A673 (cell line): Measurements from ENCODE around the gene DHRS11.

Experiments used
- CTCF ChIP-seq: fragments of 300-800, 200-600 bp; sonication (generic); conservative IDR thresholded peaks from 2 replicates; pipeline ENCODE4 v1.5.1; 2017; ENCODE audit warnings: low read depth, mild to moderate bottlenecking, antibody characterized with exemption, low read length, moderate library complexity, mixed read lengths
- EZH2 ChIP-seq: fragments of 200-600 bp; sonication (generic); IDR thresholded peaks from 2 replicates; pipeline ENCODE4 v1.6.1; 2017; ENCODE audit warnings: borderline replicate concordance, low read depth, mild to moderate bottlenecking, mixed read lengths, antibody characterized with exemption, low read length; ENCODE audit not compliant: poor library complexity, severe bottlenecking

GRCh38 chr17:36594626-36595401 lies 3.1 kb downstream of the DHRS11 start:
- TF ChIP-seq EZH2 (no peak), CTCF (no peak)
